MM.1S (cell line): ENCODE results near the gene TTC9C.

ENCODE experiments used
- EZH2 ChIP-seq: fragments of 300-600 bp; sonication (generic); optimal IDR thresholded peaks from 2 replicates; pipeline ENCODE3; 2017; ENCODE audit warnings: low read depth, mild to moderate bottlenecking, antibody characterized with exemption, low read length, mixed read lengths
- EZH2phosphoT487 ChIP-seq: fragments of 300-600 bp; sonication (generic); IDR thresholded peaks from 2 replicates; pipeline ENCODE4 v1.6.1; 2018; ENCODE audit warnings: antibody characterized with exemption, low read length
- TF ChIP-seq, protein P1 (sequence below): fragments of 300-600 bp; sonication (generic); IDR thresholded peaks from 2 replicates; pipeline ENCODE4 v1.5.1; 2016; ENCODE audit warnings: antibody characterized with exemption, low read length, mixed read lengths

DNA sequence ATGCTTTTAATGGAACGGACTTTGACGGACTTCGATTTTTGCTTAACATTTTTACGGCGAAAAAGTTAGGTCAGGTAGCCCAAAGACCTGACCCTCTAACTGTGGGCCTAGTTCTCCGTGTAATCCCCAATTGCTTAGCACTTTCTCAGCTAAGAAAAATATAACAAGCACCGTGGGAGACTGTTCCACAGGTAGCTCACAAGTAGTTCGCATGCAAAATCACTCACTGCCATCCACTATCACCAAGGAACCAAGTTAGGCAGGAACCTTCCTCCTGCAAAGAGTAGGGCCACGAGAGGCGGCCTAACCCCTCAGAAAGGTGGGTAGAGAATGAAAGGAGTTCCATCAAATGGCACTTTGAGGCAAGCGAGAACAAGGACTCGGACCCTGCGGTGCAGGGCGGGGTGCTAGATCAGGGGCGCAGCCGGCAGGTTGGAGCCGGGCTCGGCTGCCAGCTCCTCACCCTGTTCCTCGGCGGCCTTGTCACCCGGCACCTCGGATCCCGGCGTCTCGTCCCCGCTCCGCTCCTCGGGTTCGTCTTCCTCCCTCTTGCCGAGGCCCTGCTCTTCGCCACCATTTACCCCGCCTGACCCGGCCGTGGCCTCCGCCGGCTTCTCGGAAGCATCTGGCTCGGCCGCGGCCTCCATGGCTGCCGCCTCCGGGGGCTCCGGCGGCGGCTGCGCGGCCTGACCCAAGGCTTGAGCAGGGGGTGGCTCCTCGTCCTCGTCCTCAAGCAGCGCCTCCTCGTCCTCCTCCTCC, 2.0 kb upstream of the TTC9C start:
- TF ChIP-seq EZH2phosphoT487 (no peak), EZH2 (no peak)
- TF ChIP-seq, protein P1, sequence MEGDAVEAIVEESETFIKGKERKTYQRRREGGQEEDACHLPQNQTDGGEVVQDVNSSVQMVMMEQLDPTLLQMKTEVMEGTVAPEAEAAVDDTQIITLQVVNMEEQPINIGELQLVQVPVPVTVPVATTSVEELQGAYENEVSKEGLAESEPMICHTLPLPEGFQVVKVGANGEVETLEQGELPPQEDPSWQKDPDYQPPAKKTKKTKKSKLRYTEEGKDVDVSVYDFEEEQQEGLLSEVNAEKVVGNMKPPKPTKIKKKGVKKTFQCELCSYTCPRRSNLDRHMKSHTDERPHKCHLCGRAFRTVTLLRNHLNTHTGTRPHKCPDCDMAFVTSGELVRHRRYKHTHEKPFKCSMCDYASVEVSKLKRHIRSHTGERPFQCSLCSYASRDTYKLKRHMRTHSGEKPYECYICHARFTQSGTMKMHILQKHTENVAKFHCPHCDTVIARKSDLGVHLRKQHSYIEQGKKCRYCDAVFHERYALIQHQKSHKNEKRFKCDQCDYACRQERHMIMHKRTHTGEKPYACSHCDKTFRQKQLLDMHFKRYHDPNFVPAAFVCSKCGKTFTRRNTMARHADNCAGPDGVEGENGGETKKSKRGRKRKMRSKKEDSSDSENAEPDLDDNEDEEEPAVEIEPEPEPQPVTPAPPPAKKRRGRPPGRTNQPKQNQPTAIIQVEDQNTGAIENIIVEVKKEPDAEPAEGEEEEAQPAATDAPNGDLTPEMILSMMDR: no peak
